Muscle layer of duodenum (tissue), 2 donors: ENCODE results near the gene ARMC10.
"Not testable (repeated sequence)": the region's sequence is repeated elsewhere in the genome, so short reads cannot be mapped to it uniquely, and the experiment has no call there.

ENCODE experiments used
- H3K27ac ChIP-seq: one replicate; pipeline ENCODE4 v1.7.0; 2013; ENCODE audit warnings: mild to moderate bottlenecking, low read length
- H3K27me3 ChIP-seq: one replicate; pipeline ENCODE4 v1.7.0; 2013; ENCODE audit warnings: low read depth, mild to moderate bottlenecking, control low read depth, low read length
- H3K36me3 ChIP-seq, 2 donors: one replicate each; pipeline ENCODE4 v1.7.0; 2013; ENCODE audit warnings: low read length in 2 of 2, control low read depth in 1 of 2, mild to moderate bottlenecking in 1 of 2; ENCODE audit not compliant: insufficient read depth in 2 of 2, control insufficient read depth in 1 of 2
- H3K4me1 ChIP-seq, 2 donors: one replicate each; pipeline ENCODE4 v1.7.0; 2013; ENCODE audit warnings: low read length in 2 of 2, mild to moderate bottlenecking in 2 of 2, control low read depth in 1 of 2, moderate library complexity in 1 of 2; ENCODE audit not compliant: insufficient read depth in 2 of 2, control insufficient read depth in 1 of 2
- H3K4me3 ChIP-seq, 2 donors: one replicate each; pipeline ENCODE4 v1.7.0; 2013; ENCODE audit warnings: low read length in 2 of 2, low read depth in 1 of 2, mild to moderate bottlenecking in 1 of 2
- H3K9me3 ChIP-seq, 2 donors: one replicate each; pipeline ENCODE4 v1.7.0; 2013; ENCODE audit warnings: low read length in 2 of 2, control low read depth in 1 of 2, mild to moderate bottlenecking in 1 of 2; ENCODE audit not compliant: control insufficient read depth in 1 of 2
- donor health status: healthy.

Gene ARMC10

DNA sequence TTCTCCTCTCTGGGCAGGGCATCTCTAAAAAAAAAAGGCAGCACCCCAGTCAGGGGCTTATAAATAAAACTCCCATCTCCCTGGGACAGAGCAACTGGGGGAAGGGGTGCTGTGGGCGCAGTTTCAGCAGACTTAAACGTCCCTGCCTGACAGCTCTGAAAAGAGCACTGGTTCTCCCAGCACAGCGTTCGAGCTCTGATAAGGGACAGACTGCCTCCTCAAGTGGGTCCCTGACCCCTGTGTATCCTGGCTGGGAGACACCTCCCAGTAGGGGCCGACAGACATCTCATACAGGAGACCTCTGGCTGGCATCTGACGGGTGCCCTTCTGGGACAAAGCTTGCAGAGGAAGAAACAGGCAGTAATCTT, 31.7 kb downstream of the ARMC10 start:
- not testable (repeated sequence) for H3K4me3 ChIP-seq, H3K4me1 ChIP-seq, H3K27ac ChIP-seq, H3K9me3 ChIP-seq, H3K27me3 ChIP-seq
- peaks cover 18 to 19% of the 10 kb centered on the region in 2 donors for H3K36me3 ChIP-seq

DNA sequence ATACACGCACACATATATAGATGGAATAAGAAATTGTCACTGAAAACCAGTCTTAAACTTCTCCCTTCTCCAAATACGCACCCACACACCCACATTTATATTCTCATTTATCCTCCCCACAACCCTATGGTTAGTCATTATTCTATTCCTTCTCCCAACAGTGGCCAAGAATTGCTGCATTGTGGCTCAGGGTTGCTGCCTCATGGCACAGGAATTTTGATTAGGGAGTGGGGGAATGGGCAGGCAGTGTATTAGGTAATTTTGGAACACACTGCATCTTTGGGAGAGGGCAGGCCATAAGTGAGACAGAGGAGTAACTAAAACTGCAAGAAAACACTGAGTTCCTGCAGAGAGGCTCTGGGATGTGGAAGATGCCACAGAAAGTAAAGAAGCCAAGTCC, 38.2 kb downstream of the ARMC10 start:
- Histone ChIP-seq H3K27ac (no peak overlapping the region), H3K27me3 (no peaks in the 10 kb centered on the region), H3K4me3 (no peak overlapping the region), H3K9me3 (no peaks in the 10 kb centered on the region), H3K4me1 (no peaks in the 10 kb centered on the region), H3K36me3 (peaks cover 7 to 16% of the 10 kb centered on the region in 2 donors)

DNA sequence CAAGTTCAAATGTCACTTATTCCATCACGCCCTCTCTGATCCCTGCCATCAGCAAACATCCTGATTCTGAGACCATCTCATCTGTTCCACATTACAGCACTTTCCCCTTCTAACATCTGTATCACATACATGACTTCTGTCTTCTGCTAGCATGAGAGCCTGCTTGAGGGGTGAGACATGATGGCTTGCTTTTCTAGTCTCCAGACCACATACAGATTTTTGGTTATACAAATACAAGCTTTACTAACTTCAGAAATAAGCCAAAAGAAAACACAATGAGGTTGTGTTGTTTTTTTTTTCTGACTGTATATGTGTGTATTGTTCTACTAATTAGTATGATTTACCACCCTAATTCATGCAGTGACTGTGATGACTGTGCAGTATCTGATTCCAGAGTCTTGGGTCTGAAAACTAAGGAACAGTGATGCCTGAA, 39.7 kb downstream of the ARMC10 start:
- Histone ChIP-seq H3K27ac (no peak overlapping the region), H3K9me3 (no peaks in the 10 kb centered on the region), H3K27me3 (no peaks in the 10 kb centered on the region), H3K4me1 (no peaks in the 10 kb centered on the region), H3K4me3 (no peak overlapping the region), H3K36me3 (peaks cover 14 to 19% of the 10 kb centered on the region in 2 donors)

DNA sequence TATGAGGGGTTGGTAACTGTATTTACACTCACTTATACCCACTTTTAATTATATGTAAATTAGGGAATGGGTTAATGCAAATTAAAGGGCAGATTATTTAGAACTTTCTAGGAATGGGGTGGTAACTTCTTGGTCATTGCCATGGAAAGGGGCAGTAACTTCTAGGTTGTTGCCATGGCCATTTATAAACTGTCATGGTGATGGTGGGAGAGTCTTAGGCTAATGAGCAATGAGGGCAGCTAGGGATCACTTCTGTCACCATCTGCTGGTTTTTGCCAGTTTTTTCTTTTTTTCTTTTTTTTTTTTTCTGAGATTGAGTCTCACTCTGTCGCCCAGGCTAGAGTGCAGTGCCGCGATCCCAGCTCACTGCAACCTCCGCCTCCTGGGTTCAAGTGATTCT, 40.8 kb downstream of the ARMC10 start:
- H3K27me3 ChIP-seq: no peaks in the 10 kb centered on the region
- no peaks in the 10 kb centered on the region for H3K4me1 ChIP-seq
- H3K27ac ChIP-seq: no peak overlapping the region
- no peaks in the 10 kb centered on the region for H3K9me3 ChIP-seq
- peaks cover 19 to 23% of the 10 kb centered on the region in 2 donors for H3K36me3 ChIP-seq
- no peak overlapping the region for H3K4me3 ChIP-seq

DNA sequence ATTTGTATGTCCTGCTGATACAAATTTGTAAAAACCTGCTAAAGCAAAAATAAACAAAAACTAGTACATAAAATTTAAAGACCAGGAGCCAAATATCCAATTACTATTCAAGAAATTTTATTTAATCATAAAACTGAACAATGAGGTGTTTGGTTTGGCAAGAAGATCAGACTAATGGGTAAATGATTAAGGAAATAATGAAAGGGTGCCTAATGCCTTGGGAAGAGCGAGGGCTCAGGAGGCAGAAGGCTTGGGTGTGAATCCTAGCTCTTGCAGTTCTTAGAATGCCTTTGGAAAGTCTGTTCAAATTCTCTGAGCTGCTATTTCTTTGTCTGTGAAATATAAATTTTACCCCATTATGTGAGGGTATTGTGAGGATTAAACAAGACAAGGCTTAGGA, 41.6 kb downstream of the ARMC10 start:
- Histone ChIP-seq H3K27ac (no peak overlapping the region), H3K36me3 (peaks cover 23 to 25% of the 10 kb centered on the region in 2 donors), H3K4me3 (no peak overlapping the region), H3K9me3 (no peaks in the 10 kb centered on the region), H3K27me3 (no peaks in the 10 kb centered on the region), H3K4me1 (no peaks in the 10 kb centered on the region)

DNA sequence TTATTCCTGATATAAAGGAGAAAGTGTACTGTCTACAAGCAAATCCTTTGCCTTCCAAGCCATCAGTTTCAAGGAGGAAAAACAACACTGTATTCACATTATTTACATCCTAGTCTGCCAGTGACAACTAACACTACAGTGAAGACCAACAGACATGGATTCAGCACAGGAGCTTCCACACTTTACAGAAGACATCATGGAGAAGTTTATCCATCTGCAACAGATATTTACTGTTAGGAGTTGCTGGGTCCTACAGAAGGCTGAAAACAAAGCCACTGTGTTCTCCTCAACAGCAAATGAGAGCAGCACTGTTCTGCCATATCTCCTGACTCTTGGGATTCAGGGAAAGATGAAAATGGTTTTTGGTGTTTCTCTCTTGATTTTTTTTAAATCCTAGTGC, 42.1 kb downstream of the ARMC10 start:
- no peak overlapping the region for H3K27ac ChIP-seq
- H3K36me3 ChIP-seq: peaks cover 24 to 25% of the 10 kb centered on the region in 2 donors
- no peaks in the 10 kb centered on the region for H3K9me3 ChIP-seq
- no peak overlapping the region for H3K4me3 ChIP-seq
- H3K4me1 ChIP-seq: no peaks in the 10 kb centered on the region
- H3K27me3 ChIP-seq: no peaks in the 10 kb centered on the region

DNA sequence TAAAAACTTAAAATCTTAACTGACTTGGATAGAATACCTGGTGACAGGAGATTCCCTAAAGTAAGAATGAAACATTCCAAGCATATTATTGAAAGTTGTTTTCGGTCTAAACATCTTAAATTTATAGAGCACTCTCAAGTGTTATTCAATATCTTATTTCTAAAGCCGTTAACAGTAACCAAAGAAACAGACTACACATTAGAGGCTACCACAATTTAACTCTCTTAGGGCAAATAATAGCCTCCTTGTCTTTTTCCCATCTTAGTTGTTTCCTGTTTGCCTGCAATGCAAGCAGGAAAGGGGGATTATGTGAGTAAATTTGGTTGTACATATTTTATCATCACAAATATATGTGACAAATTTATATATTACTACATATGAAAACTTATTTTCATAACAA, 42.5 kb downstream of the ARMC10 start:
- no peak overlapping the region for H3K4me3 ChIP-seq
- H3K27ac ChIP-seq: no peak overlapping the region
- no peaks in the 10 kb centered on the region for H3K9me3 ChIP-seq
- H3K4me1 ChIP-seq: no peaks in the 10 kb centered on the region
- peaks cover 25 to 27% of the 10 kb centered on the region in 2 donors for H3K36me3 ChIP-seq
- no peaks in the 10 kb centered on the region for H3K27me3 ChIP-seq

DNA sequence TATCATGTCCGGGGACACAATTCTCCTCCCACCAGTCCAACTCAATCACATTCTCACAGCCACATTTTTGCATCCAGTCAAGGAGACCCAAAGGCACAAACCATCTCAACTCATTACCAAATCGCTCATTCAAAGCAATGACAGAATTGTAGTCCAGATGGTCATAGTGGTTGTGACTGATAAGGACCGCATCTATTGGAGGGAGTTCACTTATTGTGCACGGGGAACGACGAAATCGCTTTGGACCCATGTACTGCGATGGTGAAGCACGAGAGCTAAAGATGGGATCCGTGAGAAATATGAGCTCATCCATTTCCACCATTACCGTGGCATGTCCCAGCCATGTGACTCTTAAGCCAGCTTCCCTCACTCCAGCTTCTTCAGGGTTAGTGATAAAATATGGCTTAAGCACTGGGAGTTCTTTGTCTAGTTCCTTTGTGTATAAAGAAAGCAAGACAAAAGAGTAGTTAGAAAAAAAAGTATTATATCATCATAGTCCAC, 44.9 kb downstream of the ARMC10 start:
- Histone ChIP-seq H3K36me3 (peaks cover 18 to 19% of the 10 kb centered on the region in 2 donors), H3K27ac (no peak overlapping the region), H3K9me3 (no peaks in the 10 kb centered on the region), H3K4me3 (no peak overlapping the region), H3K4me1 (no peaks in the 10 kb centered on the region), H3K27me3 (no peaks in the 10 kb centered on the region)

DNA sequence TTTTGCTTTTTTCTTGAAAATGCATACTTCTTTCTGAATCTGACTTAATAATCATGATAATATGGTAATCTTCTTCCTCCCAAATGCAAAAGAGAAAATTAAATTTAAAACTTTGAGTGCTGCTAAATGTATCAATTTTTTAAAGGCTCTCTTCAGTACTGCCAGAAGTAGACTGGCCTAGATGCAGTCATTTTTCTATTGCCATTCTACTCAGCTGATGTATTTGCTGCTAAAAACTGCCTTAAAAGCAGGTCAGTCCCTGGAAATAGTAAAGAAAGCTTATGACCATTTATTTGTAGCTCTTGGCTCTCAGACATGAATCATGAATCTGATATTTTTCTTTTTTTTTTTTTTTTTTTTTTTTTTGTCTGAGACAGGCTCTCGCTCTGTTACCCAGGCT, 45.4 kb downstream of the ARMC10 start:
- no peaks in the 10 kb centered on the region for H3K27me3 ChIP-seq
- H3K27ac ChIP-seq: no peak overlapping the region
- peaks cover 16 to 18% of the 10 kb centered on the region in 2 donors for H3K36me3 ChIP-seq
- H3K4me3 ChIP-seq: no peak overlapping the region
- no peaks in the 10 kb centered on the region for H3K4me1 ChIP-seq
- H3K9me3 ChIP-seq: no peaks in the 10 kb centered on the region

DNA sequence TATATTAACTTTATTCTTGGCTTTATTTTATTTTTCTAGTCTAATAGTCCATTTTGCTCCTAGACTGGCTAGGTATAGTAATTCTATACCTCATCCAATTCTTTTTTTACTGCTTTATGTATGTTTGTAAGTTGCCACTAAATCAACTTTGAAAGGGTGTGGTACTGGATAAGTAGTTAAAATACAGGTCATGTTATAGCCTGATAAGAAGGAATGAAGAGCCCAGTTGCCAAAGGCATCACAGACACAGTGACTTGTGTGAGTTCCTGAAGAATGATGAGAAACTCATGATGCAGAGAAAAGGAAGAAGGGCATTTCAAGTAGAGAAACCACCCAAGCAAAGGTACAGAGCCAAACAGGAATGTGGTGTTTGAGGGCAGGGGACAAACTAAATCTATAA, 46.7 kb downstream of the ARMC10 start:
- Histone ChIP-seq H3K9me3 (no peaks in the 10 kb centered on the region), H3K36me3 (peaks cover 18 to 19% of the 10 kb centered on the region in 2 donors), H3K27me3 (no peaks in the 10 kb centered on the region), H3K4me3 (no peak overlapping the region), H3K4me1 (no peaks in the 10 kb centered on the region), H3K27ac (no peak overlapping the region)

DNA sequence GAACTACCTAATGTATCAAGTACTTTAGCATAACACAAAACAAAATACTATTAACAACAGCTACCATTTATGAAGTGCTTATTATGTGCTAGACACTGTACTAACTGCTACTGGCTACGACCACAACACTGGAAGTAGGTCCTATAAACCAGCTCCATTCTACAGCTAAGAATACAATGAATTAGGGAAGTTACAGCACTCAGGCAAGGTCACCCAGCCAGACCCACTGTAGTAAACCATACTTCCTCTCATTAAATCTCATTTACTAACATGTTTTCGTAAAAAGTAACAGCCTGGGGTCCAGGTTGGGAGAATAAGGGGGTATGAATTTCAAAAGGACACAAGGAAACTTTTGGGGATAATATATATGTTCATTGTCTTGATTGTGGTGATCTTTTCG, 48.6 kb downstream of the ARMC10 start:
- H3K9me3 ChIP-seq: no peaks in the 10 kb centered on the region
- H3K27ac ChIP-seq: no peak overlapping the region
- no peaks in the 10 kb centered on the region for H3K27me3 ChIP-seq
- peaks cover 29% of the 10 kb centered on the region in 2 donors for H3K36me3 ChIP-seq
- H3K4me3 ChIP-seq: no peak overlapping the region
- H3K4me1 ChIP-seq: no peaks in the 10 kb centered on the region

DNA sequence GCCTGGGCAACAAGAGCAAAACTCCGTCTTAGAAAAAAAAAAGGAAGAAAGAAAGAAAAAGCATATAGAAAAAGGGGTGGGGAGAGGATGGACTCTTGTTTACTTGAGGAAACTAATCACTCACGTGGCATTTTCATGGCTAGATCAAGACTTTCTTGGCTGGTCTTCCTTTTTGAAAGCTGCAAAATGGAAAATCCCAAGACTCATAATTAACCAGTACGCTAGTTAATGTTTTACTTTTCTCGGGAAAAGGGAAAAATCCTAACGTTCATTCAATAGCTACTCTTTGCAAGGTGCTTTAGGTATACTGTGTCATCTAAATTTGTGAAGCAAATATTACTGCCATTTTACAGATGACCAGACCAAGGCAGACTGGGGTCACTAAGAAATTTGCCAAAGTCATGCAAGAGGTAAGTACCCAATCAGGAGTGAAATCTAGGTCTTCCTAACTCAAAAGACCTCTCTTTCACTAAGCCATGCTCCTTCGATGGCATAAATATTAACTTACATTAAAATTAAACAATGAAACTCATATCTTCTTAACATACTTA, 49.6 kb downstream of the ARMC10 start:
- Histone ChIP-seq H3K4me3 (no peak overlapping the region), H3K9me3 (no peaks in the 10 kb centered on the region), H3K4me1 (peaks cover 0 to under 1% of the 10 kb centered on the region in 2 donors), H3K36me3 (peaks cover 24 to 28% of the 10 kb centered on the region in 2 donors), H3K27me3 (no peaks in the 10 kb centered on the region), H3K27ac (no peak overlapping the region)
